ENCODE data around the gene HTR3C. TPM values are rescaled to one million over a fixed set of nuclear protein-coding genes. Genes with fewer than 3 reads are reported as not detected.

Gene HTR3C
- total RNA-seq, 1 donor from 2014 or later: not detected

- DNase-seq (ENCODE audit: low spot score): no peak
- ATAC-seq: no peak
Measured at GRCh38 chr3:184082465-184082864, 29.6 kb downstream of the HTR3C start.

DNA sequence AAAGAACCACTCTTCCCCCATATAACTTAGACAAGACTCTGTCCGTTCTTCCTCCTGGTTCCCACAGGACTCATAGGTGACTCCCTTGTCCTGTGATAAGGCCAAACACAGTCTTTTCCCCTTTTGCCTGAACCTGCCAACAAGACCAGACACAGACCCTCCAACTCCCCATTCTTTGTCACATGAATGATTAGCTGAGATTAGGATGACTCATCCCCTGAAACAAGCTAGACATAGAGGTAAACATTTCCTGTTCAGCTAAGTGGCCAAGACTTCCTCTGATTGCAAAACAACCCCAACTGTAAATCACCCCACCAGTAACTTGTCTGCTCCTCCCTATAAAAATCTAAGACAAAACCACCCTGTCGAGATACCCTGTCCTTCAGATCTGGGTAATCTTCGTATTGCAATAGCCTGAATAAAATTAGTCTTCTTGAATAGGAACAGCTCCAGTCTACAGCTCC, 32.6 kb downstream of the HTR3C start:
- ATAC-seq (no peak), DNase-seq (ENCODE audit: low spot score) (no peak)

GRCh38 chr3:184092199-184092598, 39.4 kb downstream of the HTR3C start:
- no peak for ATAC-seq

DNA sequence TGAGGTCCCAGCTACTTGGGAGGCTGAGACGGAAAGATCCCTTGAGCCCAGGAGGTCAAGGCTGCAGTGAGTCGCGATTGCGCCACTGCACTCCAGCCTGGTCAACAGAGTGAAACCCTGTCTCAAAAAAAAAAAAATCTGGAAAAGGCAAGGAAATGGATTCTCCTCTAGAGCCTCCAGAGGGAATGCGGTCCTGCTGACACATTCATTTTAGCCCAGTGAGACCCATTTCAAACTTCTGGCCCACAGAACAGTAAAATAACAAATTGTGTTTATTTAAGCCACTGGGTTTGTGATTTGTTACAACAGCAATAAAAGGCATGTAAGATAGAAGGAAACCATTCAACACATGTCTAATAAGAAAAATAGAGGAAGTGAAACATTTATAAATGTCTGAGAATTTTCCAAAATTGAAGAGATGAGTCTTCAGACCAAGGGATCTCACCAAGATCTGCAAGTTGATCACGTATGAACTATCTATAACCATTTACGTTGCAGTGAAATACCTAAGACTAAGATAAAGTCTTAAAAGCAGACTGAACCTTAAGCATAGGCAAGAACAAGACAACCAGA, 44.0 kb downstream of the HTR3C start, which contains the start of gene HTR3E:
Gene HTR3E, plus strand, starts transcription at position 254 of the 573 bp plus-strand sequence. CDS start 466 bp downstream, outside the sequence.
- ATAC-seq (no peak), DNase-seq (ENCODE audit: low spot score) (no peak)

More at GRCh38 chr3:184092199-184092598, 39.4 kb downstream of the HTR3C start:
- no peak for DNase-seq (ENCODE audit: low spot score)

DNA sequence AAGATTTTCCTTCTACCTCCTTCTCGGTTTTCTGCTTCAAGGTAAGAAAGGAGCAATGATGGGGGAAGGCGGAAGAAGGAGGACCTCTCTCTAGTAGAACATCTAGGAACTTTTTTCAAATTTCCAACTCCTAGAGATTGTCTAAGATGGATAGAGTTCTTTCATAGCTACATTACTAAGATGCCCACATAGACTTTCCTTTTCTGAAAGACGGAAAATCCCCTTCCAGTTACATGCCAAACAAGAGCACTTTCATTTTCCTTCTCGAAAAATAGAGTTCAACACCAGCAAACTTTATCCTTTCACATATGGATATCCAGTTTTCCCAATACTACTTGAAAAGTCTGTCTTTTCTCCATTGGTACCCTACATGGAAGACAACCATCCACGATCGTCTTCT, 44.7 kb downstream of the HTR3C start:
- no peak for DNase-seq (ENCODE audit: low spot score)

GRCh38 chr3:184099806-184100686, 47.2 kb downstream of the HTR3C start:
- no peak for ATAC-seq
- DNase-seq (ENCODE audit: low spot score): no peak

More for the DNA sequence above, 44.7 kb downstream of the HTR3C start:
- ATAC-seq: no peak

Other genes with a start within 250 kb of the HTR3C start
- gene MAP6D1, start 227.5 kb upstream of the HTR3C start, total RNA-seq: 0.65 TPM
- gene PARL, start 168.2 kb upstream of the HTR3C start, total RNA-seq: 25.5 TPM
- gene ABCC5, start 35.2 kb upstream of the HTR3C start, total RNA-seq: 7.2 TPM
- gene HTR3D, start 21.3 kb upstream of the HTR3C start, total RNA-seq: not detected
- gene HTR3E, start 44.0 kb downstream of the HTR3C start, total RNA-seq: not detected
- gene EIF2B5, start 82.3 kb downstream of the HTR3C start, total RNA-seq: 19.6 TPM
- 26.9 TPM for gene DVL3, start 102.3 kb downstream of the HTR3C start, total RNA-seq
- gene AP2M1, start 121.8 kb downstream of the HTR3C start, total RNA-seq: 119 TPM
- 53.8 TPM for gene ABCF3, start 133.2 kb downstream of the HTR3C start, total RNA-seq
- 0.75 TPM for gene VWA5B2, start 176.5 kb downstream of the HTR3C start, total RNA-seq
- 38.8 TPM for gene ALG3, start 195.9 kb downstream of the HTR3C start, total RNA-seq
- 7.0 TPM for gene EEF1AKMT4, start 196.6 kb downstream of the HTR3C start, total RNA-seq
- gene CAMK2N2, start 208.5 kb downstream of the HTR3C start, total RNA-seq: 0.43 TPM
- gene ECE2, start 223.0 kb downstream of the HTR3C start, total RNA-seq: not detected
- 94.1 TPM for gene PSMD2, start 246.2 kb downstream of the HTR3C start, total RNA-seq

Measured in left lobe of liver (tissue), 2 donors.